Activated T-cell treated with anti-CD3 and anti-CD28 coated beads, Interleukin-2, amount 50 U/mL, for 72 hours (primary cell): ENCODE measurements around the gene NELFA. TPM values are rescaled to one million over a fixed set of nuclear protein-coding genes. Genes with fewer than 3 reads are reported as not detected.
"Not testable (repeated sequence)": the region's sequence is repeated elsewhere in the genome, so short reads cannot be mapped to it uniquely, and the experiment has no call there.

Experiments
- ATAC-seq, 2 donors: fragments of 150-1000 bp; cut with Tn5 transposase; replicated peaks in 1 of 2; 2 replicates each; pipeline ENCODE4 v1.10.0; 2021; ENCODE audit warnings: moderate library complexity in 2 of 2, mild to moderate bottlenecking in 1 of 2
- DNase-seq, 2 donors: peaks; one replicate each; pipeline ENCODE4 v3.0.0; 2021 to 2022; ENCODE audit warnings: mixed read lengths in 1 of 2
- H3K27ac Mint-ChIP-seq: one replicate; pipeline ENCODE4 v1.8.0; 2022; ENCODE audit warnings: mild to moderate bottlenecking, moderate library complexity, mixed read lengths
- H3K27me3 Mint-ChIP-seq: one replicate; pipeline ENCODE4 v1.8.0; 2022; ENCODE audit warnings: low read depth, mixed read lengths
- H3K36me3 Mint-ChIP-seq, 2 donors: one replicate each; pipeline ENCODE4 v1.8.0; 2022; ENCODE audit warnings: mixed read lengths in 2 of 2, mild to moderate bottlenecking in 1 of 2; ENCODE audit not compliant: insufficient read depth in 2 of 2
- H3K4me1 Mint-ChIP-seq: one replicate; pipeline ENCODE4 v1.8.0; 2022; ENCODE audit warnings: low read depth, mixed read lengths
- H3K4me3 Mint-ChIP-seq, 2 donors: one replicate each; pipeline ENCODE4 v1.8.0; 2022; ENCODE audit warnings: mild to moderate bottlenecking in 2 of 2, mixed read lengths in 2 of 2, moderate library complexity in 2 of 2
- H3K9me3 Mint-ChIP-seq, 2 donors: one replicate each; pipeline ENCODE4 v1.8.0; 2022; ENCODE audit warnings: mixed read lengths in 2 of 2
- total RNA-seq, 2 donors: library from RNA; stranded (reverse); gene quantifications; one replicate each; pipeline ENCODE4 v1.2.3, GENCODE V29; 2022

NELFA gene
- total RNA-seq, 2 donors from 2014 or later, result 40.8 to 57.4 TPM

DNA sequence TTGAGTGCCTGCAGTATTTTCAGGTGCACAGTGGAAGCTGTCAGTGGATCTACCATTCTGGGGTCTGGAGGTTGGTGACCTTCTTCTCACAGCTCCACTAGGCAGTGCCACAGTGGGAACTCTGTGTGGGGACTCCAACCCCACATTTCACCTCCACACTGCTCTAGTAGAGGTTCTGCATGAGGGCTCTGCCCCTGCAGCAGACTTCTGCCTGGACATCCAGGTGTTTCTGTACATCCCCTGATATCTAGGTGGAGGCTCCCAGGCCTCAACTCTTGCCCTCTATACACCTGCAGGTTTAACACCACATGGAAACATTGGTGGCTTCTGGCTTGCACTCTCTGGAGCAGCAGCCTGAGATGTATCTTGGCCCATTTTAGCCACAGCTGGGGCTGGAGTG is 17.0 kb upstream of the NELFA start:
- Mint-ChIP-seq H3K36me3 (peaks cover 0 to 2% of the 10 kb centered on the region in 2 donors), H3K27ac (no peak overlapping the region), H3K27me3 (peaks cover 53% of the 10 kb centered on the region), H3K4me1 (no peaks in the 10 kb centered on the region), H3K4me3 (no peak overlapping the region), H3K9me3 (peaks cover 0 to 3% of the 10 kb centered on the region in 2 donors)
- no peak for ATAC-seq
- no peak for DNase-seq

DNA sequence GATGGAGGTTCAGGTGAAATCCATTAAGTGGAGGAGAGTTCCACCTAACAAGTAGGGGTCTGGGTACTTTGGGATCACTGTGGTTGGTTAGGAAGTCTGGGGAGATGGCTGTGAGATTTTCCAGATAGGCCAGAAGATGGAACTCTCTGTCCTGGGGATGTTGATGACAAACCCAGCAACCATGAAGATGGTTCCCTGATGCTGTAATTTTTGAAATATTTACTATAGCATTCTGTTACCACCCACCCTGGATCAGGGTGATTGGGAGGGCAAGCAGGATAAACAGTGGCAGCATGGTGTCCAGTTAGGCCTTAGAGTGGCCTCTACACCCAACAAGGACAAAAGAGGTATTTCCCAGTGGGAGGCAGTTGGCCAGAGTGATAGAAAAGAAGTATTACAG is 15.9 kb upstream of the NELFA start:
- DNase-seq (no peak), ATAC-seq (no peak)
- Mint-ChIP-seq H3K4me3 (no peak overlapping the region), H3K4me1 (no peaks in the 10 kb centered on the region), H3K27ac (no peak overlapping the region), H3K36me3 (peaks cover 0 to 2% of the 10 kb centered on the region in 2 donors), H3K27me3 (peaks cover 57% of the 10 kb centered on the region), H3K9me3 (peaks cover 0 to 3% of the 10 kb centered on the region in 2 donors)

DNA sequence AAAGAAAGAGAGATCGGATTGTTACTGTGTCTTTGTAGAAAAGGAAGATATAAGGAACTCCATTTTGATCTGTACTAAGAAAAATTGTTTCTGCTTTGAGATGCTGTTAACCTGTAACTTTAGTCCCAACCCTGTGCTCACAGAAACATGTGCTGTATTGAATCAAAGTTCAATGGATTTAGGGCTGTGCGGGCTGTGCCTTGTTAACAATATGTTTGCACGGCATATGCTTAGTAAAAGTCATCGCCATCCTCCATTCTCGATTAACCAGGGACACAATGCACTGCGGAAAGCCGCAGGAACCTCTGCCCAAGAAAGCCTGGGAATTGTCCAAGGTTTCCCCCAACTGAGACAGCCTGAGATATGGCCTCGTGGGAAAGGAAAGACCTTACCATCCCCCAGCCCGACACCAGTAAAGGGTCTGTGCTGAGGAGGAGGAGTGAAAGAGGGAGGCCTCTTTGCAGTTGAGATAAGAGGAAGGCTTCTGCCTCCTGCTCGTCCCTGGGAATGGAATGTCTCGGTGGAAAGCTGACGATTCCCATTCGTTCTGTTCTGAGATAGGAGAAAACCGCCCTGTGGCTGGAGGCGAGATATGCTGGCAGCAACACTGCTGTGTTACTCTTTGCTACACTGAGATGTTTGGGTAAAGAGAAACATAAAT is 12.7 kb upstream of the NELFA start:
- not testable (repeated sequence) for ATAC-seq, DNase-seq, H3K9me3 Mint-ChIP-seq, H3K27ac Mint-ChIP-seq, H3K4me3 Mint-ChIP-seq, H3K4me1 Mint-ChIP-seq, H3K36me3 Mint-ChIP-seq
- peaks cover 50% of the 10 kb centered on the region for H3K27me3 Mint-ChIP-seq

DNA sequence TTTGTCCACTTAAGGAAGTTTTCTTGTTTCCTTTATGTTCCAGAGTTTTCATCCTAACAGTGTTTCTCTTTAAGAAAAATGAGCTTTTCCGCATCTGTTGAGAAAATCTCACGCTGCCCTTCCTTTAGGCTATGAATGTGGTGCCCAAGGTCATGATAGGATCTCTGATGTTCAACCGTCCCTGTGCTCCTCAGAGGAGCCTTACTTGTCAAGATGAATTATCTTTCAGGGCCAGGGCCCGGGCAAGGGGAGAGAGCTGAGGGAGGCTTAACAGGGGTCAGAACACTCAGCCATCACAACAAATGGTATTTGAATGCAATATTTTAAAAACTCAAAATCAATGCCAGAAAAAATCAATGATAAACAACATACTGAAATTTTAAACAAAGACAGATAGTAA is 6.2 kb upstream of the NELFA start:
- Mint-ChIP-seq H3K27me3 (peaks cover 5% of the 10 kb centered on the region), H3K36me3 (no peaks in the 10 kb centered on the region), H3K9me3 (no peaks in the 10 kb centered on the region), H3K4me3 (no peak overlapping the region), H3K4me1 (peaks cover 9% of the 10 kb centered on the region), H3K27ac (no peak overlapping the region)
- DNase-seq, result no peak
- ATAC-seq, result no peak

DNA sequence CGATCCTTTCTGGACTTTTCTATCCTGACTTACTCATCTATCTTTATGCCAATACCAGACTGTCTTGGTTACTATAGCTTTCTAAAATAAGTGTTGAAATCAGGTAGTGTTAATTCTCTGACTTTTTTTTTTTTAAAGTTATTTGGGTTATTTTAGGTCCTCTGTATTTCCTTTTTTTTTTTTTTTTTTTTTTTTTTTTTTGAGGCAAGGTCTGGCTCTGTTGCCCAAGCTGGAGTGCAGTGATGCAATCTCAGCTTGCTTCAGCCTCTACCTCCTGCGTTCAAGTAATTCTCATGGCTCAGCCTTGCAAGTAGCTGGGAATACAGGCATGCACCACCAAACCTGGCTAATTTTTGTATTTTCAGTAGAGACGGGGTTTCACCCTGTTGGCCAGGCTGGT is 2.8 kb upstream of the NELFA start:
- peaks cover 4 to 7% of the 10 kb centered on the region in 2 donors for H3K36me3 Mint-ChIP-seq
- ATAC-seq (no peak), DNase-seq (no peak)
- H3K4me1 Mint-ChIP-seq, result peaks cover 25% of the 10 kb centered on the region
- H3K27ac Mint-ChIP-seq, result no peak overlapping the region
- no peaks in the 10 kb centered on the region for H3K27me3 Mint-ChIP-seq
- H3K4me3 Mint-ChIP-seq, result no peak overlapping the region
- H3K9me3 Mint-ChIP-seq, result no peaks in the 10 kb centered on the region

DNA sequence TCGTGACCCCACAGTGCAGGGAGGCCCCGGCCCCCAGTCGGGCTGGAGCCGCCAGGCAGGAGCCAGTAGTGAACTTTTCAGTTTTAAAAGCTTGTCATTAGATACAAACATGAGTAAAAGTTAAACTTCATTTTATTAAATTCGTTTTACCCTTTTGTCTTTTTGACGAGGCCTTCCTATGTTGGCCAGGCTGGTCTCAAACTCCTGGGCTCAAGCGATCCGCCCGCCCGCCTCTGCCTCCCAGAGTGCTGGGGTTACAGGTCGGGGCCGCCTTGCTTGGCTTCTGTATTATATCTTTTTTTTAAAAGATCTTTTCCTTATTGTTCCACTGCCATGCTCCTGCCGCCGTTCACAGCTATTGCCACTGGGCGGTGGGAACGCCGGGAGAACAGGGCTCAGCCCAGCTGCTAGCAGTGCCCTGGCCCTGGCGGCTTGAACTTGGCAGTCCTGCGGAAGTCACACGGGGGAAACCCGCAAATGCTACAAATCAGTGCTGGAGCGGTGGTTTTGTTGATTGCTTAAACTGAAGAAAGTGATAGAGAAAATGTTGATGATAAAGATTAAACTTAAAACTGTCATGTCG is 968 bp upstream of the NELFA start:
- H3K4me1 Mint-ChIP-seq, result peaks cover 36% of the 10 kb centered on the region
- no peaks in the 10 kb centered on the region for H3K27me3 Mint-ChIP-seq
- H3K4me3 Mint-ChIP-seq, result peak overlapping the region; percentile 91 to 97
- no peaks in the 10 kb centered on the region for H3K9me3 Mint-ChIP-seq
- peak; percentile 37 to 38 for ATAC-seq
- DNase-seq, result peak; percentile 49 to 57
- H3K36me3 Mint-ChIP-seq, result peaks cover 4 to 7% of the 10 kb centered on the region in 2 donors
- peak overlapping the region; percentile 92 for H3K27ac Mint-ChIP-seq

DNA sequence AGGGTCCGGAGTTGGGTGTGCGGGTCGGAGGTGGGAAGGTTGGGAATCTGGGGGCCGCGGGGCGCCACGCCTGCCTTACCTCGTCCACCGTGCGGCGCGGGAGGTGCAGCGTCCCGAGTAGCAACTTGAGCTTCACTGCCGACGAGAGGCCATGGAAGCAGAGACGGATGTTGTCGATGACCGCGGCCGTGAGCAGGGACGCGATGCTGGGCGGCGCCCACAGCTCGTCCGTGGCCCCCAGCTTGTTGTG is 178 bp downstream of the NELFA start:
- Mint-ChIP-seq H3K4me3 (peak overlapping the region; percentile 91 to 97), H3K27ac (peak overlapping the region; percentile 96), H3K27me3 (no peaks in the 10 kb centered on the region), H3K36me3 (peaks cover 4 to 7% of the 10 kb centered on the region in 2 donors), H3K9me3 (no peaks in the 10 kb centered on the region), H3K4me1 (peaks cover 36% of the 10 kb centered on the region)
- ATAC-seq (no peak), DNase-seq (no peak)

DNA sequence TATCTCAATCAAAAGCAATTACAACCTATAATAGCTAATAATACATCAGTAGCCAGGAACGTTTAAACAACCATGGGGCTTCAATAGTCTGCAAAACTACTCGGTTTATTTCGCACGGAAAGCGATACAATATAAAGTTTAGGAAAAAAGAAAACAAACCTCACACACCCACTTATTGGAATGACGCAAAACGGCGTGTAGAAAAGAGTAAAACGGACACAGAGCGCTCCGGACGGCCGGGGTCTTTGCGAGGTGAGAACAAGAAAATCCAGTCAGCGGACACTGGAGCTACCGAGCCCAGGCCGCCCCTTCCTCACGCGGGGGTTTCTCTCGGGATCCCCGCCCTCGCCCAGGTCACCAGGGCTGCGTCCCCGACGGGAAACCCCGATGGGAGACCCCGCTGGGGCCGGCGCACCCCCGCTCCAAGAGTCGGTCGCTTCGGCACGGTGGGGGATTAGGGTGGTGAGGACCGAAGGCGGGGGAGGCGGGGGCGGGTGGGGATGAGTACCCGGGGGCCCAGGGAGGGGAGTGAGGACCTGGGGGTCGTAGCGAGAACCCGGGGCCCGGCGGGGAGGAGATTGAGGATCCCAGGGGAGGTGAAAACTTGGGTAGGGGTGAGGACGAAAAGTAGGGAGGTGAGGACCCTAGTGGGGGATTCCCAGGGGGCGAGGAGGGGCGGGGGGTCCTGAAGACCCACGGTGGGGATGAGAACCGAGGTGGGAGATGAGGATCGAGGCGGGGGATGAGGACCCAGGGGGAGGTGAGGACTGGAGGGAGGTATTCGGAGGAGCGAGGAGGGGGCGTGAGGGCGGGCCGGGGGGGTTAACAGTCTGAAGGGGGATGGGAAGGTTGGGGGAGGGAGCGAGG is 737 bp downstream of the NELFA start:
- Mint-ChIP-seq H3K27ac (peak overlapping the region; percentile 96), H3K27me3 (no peaks in the 10 kb centered on the region), H3K4me1 (peaks cover 41% of the 10 kb centered on the region), H3K36me3 (peaks cover 7 to 9% of the 10 kb centered on the region in 2 donors), H3K9me3 (no peaks in the 10 kb centered on the region), H3K4me3 (peak overlapping the region; percentile 91 to 97)
- DNase-seq (peak in 1 of 2 donors; percentile 23), ATAC-seq (no peak)

DNA sequence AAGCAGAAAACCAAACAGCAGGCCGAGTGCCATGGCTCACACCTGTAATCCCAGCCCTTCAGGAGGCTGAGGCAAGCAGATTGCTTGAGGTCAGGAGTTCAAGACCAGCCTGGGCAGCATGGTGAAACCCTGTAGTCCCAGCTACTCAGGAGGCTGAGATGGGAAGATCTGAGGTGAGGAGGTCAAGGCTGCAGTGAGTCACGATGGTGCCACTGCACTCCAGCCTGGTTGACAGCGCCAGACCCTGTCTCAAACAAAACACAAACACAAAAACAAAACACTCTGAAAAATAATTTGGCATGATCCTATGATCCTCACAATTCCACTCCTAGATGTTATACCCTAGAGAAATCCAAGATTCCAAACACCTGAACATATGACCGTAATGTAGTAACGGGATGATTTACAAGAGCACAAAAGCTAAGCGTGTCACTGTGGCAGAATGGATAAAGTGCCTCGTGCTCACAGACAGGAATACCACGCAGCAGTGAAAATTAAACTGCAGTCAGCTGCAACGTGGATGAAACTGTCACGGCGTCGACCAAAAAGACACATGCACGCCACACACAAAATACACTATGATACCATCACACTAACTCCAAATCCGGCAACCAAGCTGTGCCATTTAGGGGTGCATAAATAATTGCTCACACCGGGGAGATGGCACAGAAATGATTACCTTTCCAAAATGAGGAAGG is 1.7 kb downstream of the NELFA start:
- H3K4me1 Mint-ChIP-seq, result peaks cover 50% of the 10 kb centered on the region
- peak overlapping the region; percentile 91 to 97 for H3K4me3 Mint-ChIP-seq
- no peaks in the 10 kb centered on the region for H3K27me3 Mint-ChIP-seq
- no peaks in the 10 kb centered on the region for H3K9me3 Mint-ChIP-seq
- peak overlapping the region; percentile 95 for H3K27ac Mint-ChIP-seq
- no peak for ATAC-seq
- peaks cover 11 to 16% of the 10 kb centered on the region in 2 donors for H3K36me3 Mint-ChIP-seq
- DNase-seq, result no peak

DNA sequence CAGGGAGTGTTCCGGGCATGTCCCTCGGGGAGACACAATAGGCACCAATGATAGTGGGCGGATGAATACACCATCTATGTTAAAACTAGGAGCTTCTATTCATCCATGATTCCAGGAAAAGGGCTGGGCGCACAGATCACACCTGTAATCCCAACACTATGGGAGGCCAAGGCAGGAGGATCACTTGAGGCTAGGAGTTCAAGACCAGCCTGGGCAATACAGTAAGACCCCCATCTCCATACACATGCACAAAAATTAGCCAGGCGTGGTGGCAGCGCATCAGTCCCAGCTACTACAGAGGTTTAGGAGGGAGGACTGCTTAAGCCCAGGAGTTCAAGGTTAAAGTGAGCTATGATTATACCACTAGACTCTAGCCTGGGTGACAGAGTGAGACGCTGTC is 2.4 kb downstream of the NELFA start:
- DNase-seq (no peak), ATAC-seq (no peak)
- H3K9me3 Mint-ChIP-seq, result no peaks in the 10 kb centered on the region
- peak overlapping the region in 1 of 2 donors; percentile 91 for H3K4me3 Mint-ChIP-seq
- peak overlapping the region; percentile 95 for H3K27ac Mint-ChIP-seq
- H3K4me1 Mint-ChIP-seq, result peaks cover 50% of the 10 kb centered on the region
- no peaks in the 10 kb centered on the region for H3K27me3 Mint-ChIP-seq
- peaks cover 11 to 20% of the 10 kb centered on the region in 2 donors for H3K36me3 Mint-ChIP-seq

DNA sequence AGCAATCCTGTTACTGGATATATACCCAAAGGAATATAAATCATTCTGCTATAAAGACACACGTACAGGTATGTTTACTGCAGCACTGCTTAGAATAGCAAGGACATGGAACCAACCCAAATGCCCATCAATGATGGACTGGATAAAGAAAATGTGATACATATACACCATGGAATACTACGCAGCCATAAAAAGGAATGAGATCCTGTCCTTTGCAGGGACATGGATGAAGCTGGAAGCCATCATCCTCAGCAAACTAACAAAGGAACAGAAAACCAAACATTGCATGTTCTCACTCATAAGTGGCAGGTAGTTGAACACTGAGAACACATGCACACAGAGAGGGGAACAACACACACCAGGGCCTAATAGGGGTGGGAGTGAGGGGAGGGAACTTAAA is 5.4 kb downstream of the NELFA start:
- Mint-ChIP-seq H3K9me3 (peaks cover 10 to 22% of the 10 kb centered on the region in 2 donors), H3K36me3 (peaks cover 35 to 50% of the 10 kb centered on the region in 2 donors), H3K4me1 (peaks cover 41% of the 10 kb centered on the region)
- H3K27me3 Mint-ChIP-seq, ATAC-seq, H3K4me3 Mint-ChIP-seq, DNase-seq, H3K27ac Mint-ChIP-seq: not testable (repeated sequence)

DNA sequence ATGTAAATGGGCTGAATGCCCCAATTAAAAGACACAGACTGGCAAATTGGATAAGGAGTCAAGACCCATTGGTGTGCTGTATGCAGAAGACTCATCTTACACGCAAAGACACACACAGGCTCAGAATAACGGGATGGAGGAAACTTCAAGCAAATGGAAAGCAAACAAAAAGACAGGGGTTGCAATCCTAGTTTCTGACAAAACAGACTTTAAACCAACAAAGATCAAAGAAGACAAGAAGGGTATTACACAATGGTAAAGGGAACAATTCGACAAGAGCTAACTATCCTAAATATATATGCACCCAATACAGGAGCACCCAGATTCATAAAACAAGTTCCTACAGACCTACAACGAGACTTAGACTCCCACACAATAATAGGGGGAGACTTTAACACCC is 9.5 kb downstream of the NELFA start:
- not testable (repeated sequence) for H3K4me3 Mint-ChIP-seq, ATAC-seq, H3K27me3 Mint-ChIP-seq, H3K27ac Mint-ChIP-seq, DNase-seq
- peaks cover 44 to 72% of the 10 kb centered on the region in 2 donors for H3K36me3 Mint-ChIP-seq
- H3K9me3 Mint-ChIP-seq, result peaks cover 18 to 29% of the 10 kb centered on the region in 2 donors
- H3K4me1 Mint-ChIP-seq, result peaks cover 26% of the 10 kb centered on the region

DNA sequence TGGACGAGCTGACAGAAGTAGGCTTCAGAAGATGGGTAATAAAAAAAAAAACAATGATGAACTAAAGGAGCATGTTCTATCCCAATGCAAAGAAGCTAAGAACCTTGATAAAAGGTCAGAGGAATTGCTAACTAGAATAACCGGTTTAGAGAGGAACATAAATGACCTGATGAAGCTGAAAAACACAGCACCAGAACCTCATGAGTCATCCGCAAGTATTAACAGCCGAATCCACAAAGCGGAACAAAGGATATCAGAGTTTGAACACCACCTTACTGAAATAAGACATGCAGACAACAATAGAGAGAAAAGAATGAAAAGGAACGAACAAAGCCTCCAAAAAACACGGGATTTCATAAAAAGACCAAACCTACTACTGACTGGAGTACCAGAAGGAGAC is 10.5 kb downstream of the NELFA start:
- H3K9me3 Mint-ChIP-seq, result peaks cover 18 to 29% of the 10 kb centered on the region in 2 donors

More for the DNA sequence above, 10.5 kb downstream of the NELFA start:
- H3K36me3 Mint-ChIP-seq, result peaks cover 42 to 72% of the 10 kb centered on the region in 2 donors
- peaks cover 29% of the 10 kb centered on the region for H3K4me1 Mint-ChIP-seq
- no peak for ATAC-seq
- H3K27ac Mint-ChIP-seq, result no peak overlapping the region
- no peaks in the 10 kb centered on the region for H3K27me3 Mint-ChIP-seq
- DNase-seq, result no peak
- H3K4me3 Mint-ChIP-seq, result no peak overlapping the region
